Testis (tissue), 5 donors: ENCODE results near the gene WDR20. TPM values are rescaled to one million over a fixed set of nuclear protein-coding genes. Genes with fewer than 3 reads are reported as not detected.

Experiments used
- DNase-seq: peaks from one replicate; pipeline ENCODE4 v3.0.0-alpha.2; 2019
- H3K27ac ChIP-seq, 2 donors: fragments of 200-600 bp; sonication (generic); one replicate each; pipeline ENCODE4 v1.5.1; 2019
- H3K27me3 ChIP-seq: fragments of 200-600 bp; sonication (generic); one replicate; pipeline ENCODE4 v1.5.1; 2019
- H3K36me3 ChIP-seq: fragments of 200-600 bp; sonication (generic); one replicate; pipeline ENCODE4 v1.5.1; 2017; ENCODE audit warnings: low read depth; ENCODE audit errors: missing control alignments
- H3K4me1 ChIP-seq: fragments of 200-600 bp; sonication (generic); one replicate; pipeline ENCODE4 v1.5.1; 2019
- H3K4me3 ChIP-seq, 2 donors: fragments of 200-600 bp; sonication (generic); one replicate each; pipeline ENCODE4 v1.5.1; 2017 to 2019
- H3K9me3 ChIP-seq: fragments of 200-600 bp; sonication (generic); one replicate; pipeline ENCODE4 v1.5.1; 2017
- CTCF ChIP-seq, 3 experiments: fragments of 450-650 bp in 2 of 3; fragments of 200-600 bp in 1 of 3; sonication (generic) in 1 of 3; IDR thresholded peaks; one replicate each; pipeline ENCODE4 v1.5.1; 2016 to 2019; ENCODE audit warnings: antibody characterized with exemption in 3 of 3, mild to moderate bottlenecking in 2 of 3, moderate library complexity in 1 of 3
- POLR2A ChIP-seq: fragments of 450-650 bp; IDR thresholded peaks from one replicate; pipeline ENCODE4 v1.6.1; 2017; ENCODE audit warnings: antibody characterized with exemption, mild to moderate bottlenecking, moderate library complexity
- WGBS, 2 donors: methylation state at CpG; one replicate each; pipeline ENCODE4 v1.1.5; 2018; 5-methylcytosine and 5-hydroxymethylcytosine counted together
- intact Hi-C: fragments of 100-400 bp; cut with DNase I; formaldehyde crosslinking; loops from one replicate; pipeline ENCODE4 v1.15.1; 2023; ENCODE audit warnings: low total_unique reads
- long read RNA-seq, 2 donors: transcript quantifications; one replicate each; lab custom pipeline, GENCODE V29; 2026
- polyA plus RNA-seq: library from polyadenylated mRNA; stranded (reverse); fragments of 350-450 nt; fragmentation: Illumina TruSeq; extraction: RNeasy Lipid Tissue Mini Kit (QIAGEN cat#74804); gene quantifications from one replicate; pipeline ENCODE4 v1.2.3, GENCODE V29; 2014; ENCODE audit warnings: low read depth, low replicate concordance; ENCODE audit not compliant: insufficient read depth
- total RNA-seq, 2 donors: library from RNA; depleted of rRNA; stranded (reverse); fragments of >200 nt; gene quantifications; one replicate each; pipeline ENCODE4 v1.2.3, GENCODE V29; 2016

The WDR20 gene
- total RNA-seq (10 to 100 TPM; 46.5 to 56.4 TPM), polyA plus RNA-seq (69.2 TPM)
- long read RNA-seq, donor 1, partial matches to known transcripts = 0 of 8 reads
- long read RNA-seq, donor 1, other reads (novel, unspliced or antisense) = 0 of 8 reads
- long read RNA-seq, donor 2, partial matches to known transcripts = 0 of 4 reads
- long read RNA-seq, donor 2, other reads (novel, unspliced or antisense) = 0 of 4 reads

GRCh38 chr14:102139286-102140026 is at the start of gene WDR20:
WDR20 (plus strand) TSS chr14:102139897; CDS start chr14:102139924, 27 bp downstream.
- TF ChIP-seq CTCF (IDR thresholded peaks at IDR 0.05) (peak in 1 of 3 experiments; percentile 3), POLR2A (peak; percentile 75)
- H3K4me1 ChIP-seq = peaks cover 10% of the 10 kb centered on the region
- H3K27ac ChIP-seq = peak within 1 kb of the TSS; percentile 94 to 98
- intact Hi-C loops = no loop called here
- H3K27me3 ChIP-seq = no peaks in the 10 kb centered on the region
- no peaks in the 10 kb centered on the region for H3K36me3 ChIP-seq
- 0% methylated on average over 19 to 63 of the region's 64 CpGs for WGBS, 2 donors
- peak; percentile 99 for DNase-seq
- H3K4me3 ChIP-seq = peak within 1 kb of the TSS; percentile 93 to 99
- H3K9me3 ChIP-seq = no peaks in the 10 kb centered on the region

- TF ChIP-seq POLR2A (no peak), CTCF (IDR thresholded peaks at IDR 0.05) (no peak)
- no peaks in the 10 kb centered on the region for H3K36me3 ChIP-seq
- no peaks in the 10 kb centered on the region for H3K27me3 ChIP-seq
- intact Hi-C loops = no loop called here
- WGBS, 2 donors = 75 to 76% methylated on average over 3 of the region's 3 CpGs
- no peak overlapping the region for H3K27ac ChIP-seq
- peaks cover 7% of the 10 kb centered on the region for H3K4me1 ChIP-seq
- H3K9me3 ChIP-seq = no peaks in the 10 kb centered on the region
- no peak for DNase-seq
- H3K4me3 ChIP-seq = no peak overlapping the region
Observed at GRCh38 chr14:102090713-102091112, 49.0 kb upstream of the WDR20 start.

DNA sequence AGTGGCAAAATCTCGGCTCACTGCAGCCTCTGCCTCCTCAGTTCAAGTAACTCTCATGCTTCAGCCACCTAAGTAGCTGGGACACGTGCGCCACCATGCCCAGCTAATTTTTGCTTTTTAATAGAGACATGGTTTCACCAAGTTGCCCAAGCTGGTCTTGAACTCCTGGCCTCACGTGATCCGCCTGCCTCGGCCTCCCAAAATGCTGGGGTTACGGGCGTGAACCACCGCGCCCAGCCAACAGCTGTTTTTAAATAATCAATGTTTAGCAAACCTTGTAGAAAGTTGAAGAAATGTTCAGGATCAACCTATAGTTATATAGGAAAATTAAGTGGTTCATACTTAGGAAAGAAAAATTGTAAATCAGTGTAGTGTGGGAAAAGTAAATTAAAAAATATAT is 46.9 kb upstream of the WDR20 start:
- H3K27ac ChIP-seq = no peak overlapping the region
- DNase-seq = no peak
- no peaks in the 10 kb centered on the region for H3K27me3 ChIP-seq
- H3K36me3 ChIP-seq = no peaks in the 10 kb centered on the region
- peaks cover 10% of the 10 kb centered on the region for H3K4me1 ChIP-seq
- H3K4me3 ChIP-seq = no peak overlapping the region
- intact Hi-C loops = no loop called here
- WGBS, 2 donors = 95 to 99% methylated on average over 10 of the region's 10 CpGs
- H3K9me3 ChIP-seq = no peaks in the 10 kb centered on the region
- no peak for TF ChIP-seq POLR2A
- no peak for TF ChIP-seq CTCF (IDR thresholded peaks at IDR 0.05)

DNA sequence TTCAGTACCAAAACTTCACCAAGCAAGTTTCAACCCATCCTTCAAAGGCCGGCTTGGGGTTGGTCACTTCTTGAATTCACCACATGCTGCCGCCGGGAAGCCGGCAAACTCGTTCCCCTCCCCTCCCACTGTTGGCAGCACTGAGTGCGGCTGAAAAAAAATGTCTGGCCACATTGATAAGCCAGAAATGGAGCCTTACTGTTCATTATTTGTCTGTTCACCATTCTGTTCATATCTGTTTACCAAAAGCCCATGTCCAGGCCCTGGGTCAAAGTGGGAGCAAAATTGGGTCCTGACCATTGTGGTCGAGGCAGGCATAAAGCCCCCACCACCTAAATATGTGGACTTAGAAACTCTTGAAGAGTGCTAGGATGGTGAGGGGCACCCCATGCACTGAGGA is 45.6 kb upstream of the WDR20 start:
- H3K4me1 ChIP-seq = peaks cover 4% of the 10 kb centered on the region
- H3K36me3 ChIP-seq = no peaks in the 10 kb centered on the region
- no peaks in the 10 kb centered on the region for H3K27me3 ChIP-seq
- TF ChIP-seq CTCF (IDR thresholded peaks at IDR 0.05) = no peak
- no peak overlapping the region for H3K4me3 ChIP-seq
- H3K27ac ChIP-seq = no peak overlapping the region
- DNase-seq = no peak
- 71% methylated on average over 7 of the region's 7 CpGs for WGBS, 2 donors
- intact Hi-C loops = no loop called here
- no peaks in the 10 kb centered on the region for H3K9me3 ChIP-seq
